ENCODE data around the gene C1orf35.

The C1orf35 gene

GRCh38 chr1:228093050-228093906 lies 9.8 kb downstream of the C1orf35 start:
- no peak for DNase-seq

GRCh38 chr1:228092342-228093049 lies 10.6 kb downstream of the C1orf35 start:
- DNase-seq: no peak

- DNase-seq: no peak
These were observed 12.0 kb downstream of the C1orf35 start for GRCh38 chr1:228091084-228091483.

GRCh38 chr1:228090613-228091081 lies 12.5 kb downstream of the C1orf35 start:
- no peak for DNase-seq

- no peak for DNase-seq
These were observed 13.4 kb downstream of the C1orf35 start for GRCh38 chr1:228089519-228090380.

GRCh38 chr1:228088586-228089498 lies 14.3 kb downstream of the C1orf35 start:
- DNase-seq: no peak

- no peak for DNase-seq
These were observed 15.3 kb downstream of the C1orf35 start for GRCh38 chr1:228087771-228088251.

- no peak for DNase-seq
These were observed 17.7 kb downstream of the C1orf35 start for GRCh38 chr1:228085287-228085951.

GRCh38 chr1:228084797-228085196 lies 18.3 kb downstream of the C1orf35 start:
- no peak for DNase-seq

- DNase-seq: no peak
These were observed 18.8 kb downstream of the C1orf35 start for GRCh38 chr1:228084325-228084724.

GRCh38 chr1:228083871-228084278 lies 19.2 kb downstream of the C1orf35 start:
- DNase-seq: no peak

- DNase-seq: no peak
These were observed 19.9 kb downstream of the C1orf35 start for GRCh38 chr1:228082918-228083870.

- peak; percentile 71 for DNase-seq
These were observed 20.8 kb downstream of the C1orf35 start, which contains the start of gene ARF1 for GRCh38 chr1:228082214-228082917. Gene ARF1, plus strand, starts transcription at chr1:228082708. Its CDS starts 14,407 bp downstream, at chr1:228097115.

- DNase-seq: no peak
These were observed 21.4 kb downstream of the C1orf35 start for GRCh38 chr1:228081578-228082213.

GRCh38 chr1:228081144-228081543 lies 22.0 kb downstream of the C1orf35 start:
- no peak for DNase-seq

GRCh38 chr1:228079601-228080263 lies 23.4 kb downstream of the C1orf35 start:
- DNase-seq: no peak

- DNase-seq: no peak
These were observed 24.1 kb downstream of the C1orf35 start for GRCh38 chr1:228079013-228079412.
